SH-SY5Y (cell line): ENCODE results near the gene PSMD8.
A peak's percentile ranks its signal among the peaks of the same experiment; 100 is the strongest.

Experiments
- GATA2 ChIP-seq: IDR thresholded peaks from 2 replicates; pipeline ENCODE4 v1.6.1; 2011; ENCODE audit warnings: mild to moderate bottlenecking, low read depth, low read length
- GATA3 ChIP-seq: IDR thresholded peaks from 2 replicates; pipeline ENCODE4 v1.6.1; 2011; ENCODE audit warnings: low read depth, mild to moderate bottlenecking, low read length, moderate library complexity

The PSMD8 gene

GRCh38 chr19:38358071-38358470 is 16.3 kb upstream of the PSMD8 start:
- TF ChIP-seq GATA2 (no peak), GATA3 (no peak)

GRCh38 chr19:38359242-38360021 is 14.9 kb upstream of the PSMD8 start:
- TF ChIP-seq GATA3 (no peak), GATA2 (no peak)

- TF ChIP-seq GATA3: no peak
- TF ChIP-seq GATA2: no peak
These were observed 14.0 kb upstream of the PSMD8 start for GRCh38 chr19:38360351-38360750.

GRCh38 chr19:38360839-38361631 is 13.3 kb upstream of the PSMD8 start:
- TF ChIP-seq GATA3 (no peak), GATA2 (peak; percentile 63)

- TF ChIP-seq GATA3: no peak
- TF ChIP-seq GATA2: no peak
These were observed 12.7 kb upstream of the PSMD8 start for GRCh38 chr19:38361633-38362075.

GRCh38 chr19:38362076-38362945 is 12.1 kb upstream of the PSMD8 start:
- TF ChIP-seq GATA2 (no peak), GATA3 (no peak)

- no peak for TF ChIP-seq GATA2
- TF ChIP-seq GATA3: no peak
These were observed 7.3 kb upstream of the PSMD8 start for GRCh38 chr19:38367041-38367440.

GRCh38 chr19:38369584-38369983 is 4.8 kb upstream of the PSMD8 start:
- TF ChIP-seq GATA2 (no peak), GATA3 (no peak)

- TF ChIP-seq GATA2 (no peak), GATA3 (no peak)
These were observed 4.1 kb upstream of the PSMD8 start for GRCh38 chr19:38370299-38370698.

GRCh38 chr19:38371081-38371480 is 3.3 kb upstream of the PSMD8 start:
- TF ChIP-seq GATA3: no peak

GRCh38 chr19:38373907-38374331 is 452 bp upstream of the PSMD8 start:
- no peak for TF ChIP-seq GATA3
- no peak for TF ChIP-seq GATA2

- no peak for TF ChIP-seq GATA2
- no peak for TF ChIP-seq GATA3
These were observed 725 bp downstream of the PSMD8 start for GRCh38 chr19:38375098-38375493.

GRCh38 chr19:38375748-38376147 is 1.4 kb downstream of the PSMD8 start:
- TF ChIP-seq GATA3 (no peak), GATA2 (no peak)

- TF ChIP-seq GATA2 (no peak), GATA3 (no peak)
These were observed 2.2 kb downstream of the PSMD8 start for GRCh38 chr19:38376576-38376975.
